HG02610 (cell line): Measurements from ENCODE around the gene RIC1.

Experiments used
- ATAC-seq: cut with Tn5 transposase; IDR thresholded peaks from one replicate; pipeline ENCODE4 v1.9.1; 2021; ENCODE audit warnings: mild to moderate bottlenecking, moderate library complexity; ENCODE audit not compliant: unreplicated experiment

The RIC1 gene

DNA sequence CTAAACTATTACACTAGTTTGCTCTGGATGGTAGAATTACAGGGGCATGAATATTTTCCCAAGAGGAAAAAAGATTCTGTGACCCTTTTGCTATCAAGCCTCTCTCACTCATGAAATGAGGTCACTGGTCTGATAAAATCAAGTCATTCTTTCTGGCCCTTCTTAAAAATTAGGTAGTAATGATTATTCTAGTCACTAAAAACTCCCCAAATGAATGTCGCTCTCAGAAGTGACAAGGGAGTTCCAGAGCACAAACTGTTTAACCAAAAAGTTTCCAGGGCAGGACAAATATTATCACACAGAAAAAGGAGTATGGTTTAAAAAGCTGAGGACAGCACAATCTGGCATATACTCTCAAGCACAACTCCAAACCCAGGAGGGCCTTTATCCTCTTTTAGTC, 191.5 kb downstream of the RIC1 start:
- ATAC-seq: peak; percentile 36

DNA sequence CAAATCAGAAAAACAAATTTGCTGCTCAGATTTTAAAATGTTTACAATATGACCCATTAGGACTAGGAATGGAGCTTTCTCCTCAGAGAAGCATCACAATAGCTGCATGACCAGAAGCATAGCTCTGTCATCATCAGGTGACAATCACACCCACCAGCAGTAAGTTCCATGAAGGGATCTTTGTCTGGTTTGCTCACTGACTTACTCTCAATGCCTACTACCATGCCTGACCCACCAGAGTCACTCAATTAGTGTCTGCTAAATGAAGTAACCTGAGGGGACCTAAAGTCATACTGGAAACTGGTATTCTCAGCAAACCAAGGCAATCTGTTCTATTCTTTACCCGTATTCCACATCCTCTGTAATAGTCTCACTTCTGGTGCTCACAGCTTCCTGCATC, 196.3 kb downstream of the RIC1 start:
- ATAC-seq: no peak
